ENCODE results near the gene SHH.
"Not testable (repeated sequence)": the region's sequence is repeated elsewhere in the genome, so short reads cannot be mapped to it uniquely, and the experiment has no call there.

DNA sequence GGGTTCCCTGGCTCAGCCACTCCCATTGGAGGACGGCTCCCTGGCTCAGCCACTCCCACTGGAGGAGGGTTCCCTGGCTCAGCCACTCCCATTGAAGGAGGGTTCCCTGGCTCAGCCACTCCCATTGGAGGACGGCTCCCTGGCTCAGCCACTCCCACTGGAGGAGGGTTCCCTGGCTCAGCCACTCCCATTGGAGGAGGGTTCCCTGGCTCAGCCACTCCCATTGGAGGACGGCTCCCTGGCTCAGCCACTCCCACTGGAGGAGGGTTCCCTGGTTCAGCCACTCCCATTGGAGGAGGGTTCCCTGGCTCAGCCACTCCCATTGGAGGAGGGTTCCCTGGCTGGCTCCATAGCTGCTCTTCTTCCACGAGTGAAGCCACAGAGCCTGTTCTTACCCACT, 5.3 kb upstream of the SHH start:
- TF ChIP-seq, protein P1, sequence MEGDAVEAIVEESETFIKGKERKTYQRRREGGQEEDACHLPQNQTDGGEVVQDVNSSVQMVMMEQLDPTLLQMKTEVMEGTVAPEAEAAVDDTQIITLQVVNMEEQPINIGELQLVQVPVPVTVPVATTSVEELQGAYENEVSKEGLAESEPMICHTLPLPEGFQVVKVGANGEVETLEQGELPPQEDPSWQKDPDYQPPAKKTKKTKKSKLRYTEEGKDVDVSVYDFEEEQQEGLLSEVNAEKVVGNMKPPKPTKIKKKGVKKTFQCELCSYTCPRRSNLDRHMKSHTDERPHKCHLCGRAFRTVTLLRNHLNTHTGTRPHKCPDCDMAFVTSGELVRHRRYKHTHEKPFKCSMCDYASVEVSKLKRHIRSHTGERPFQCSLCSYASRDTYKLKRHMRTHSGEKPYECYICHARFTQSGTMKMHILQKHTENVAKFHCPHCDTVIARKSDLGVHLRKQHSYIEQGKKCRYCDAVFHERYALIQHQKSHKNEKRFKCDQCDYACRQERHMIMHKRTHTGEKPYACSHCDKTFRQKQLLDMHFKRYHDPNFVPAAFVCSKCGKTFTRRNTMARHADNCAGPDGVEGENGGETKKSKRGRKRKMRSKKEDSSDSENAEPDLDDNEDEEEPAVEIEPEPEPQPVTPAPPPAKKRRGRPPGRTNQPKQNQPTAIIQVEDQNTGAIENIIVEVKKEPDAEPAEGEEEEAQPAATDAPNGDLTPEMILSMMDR (IDR thresholded peaks at IDR 0.05): not testable (repeated sequence)
- TF ChIP-seq POLR2A (IDR thresholded peaks at IDR 0.05): not testable (repeated sequence)
